Mesenchymal stem cell (in vitro differentiated cells and primary cell): ENCODE measurements around the gene VCX2.
"Not testable (repeated sequence)": the region's sequence is repeated elsewhere in the genome, so short reads cannot be mapped to it uniquely, and the experiment has no call there.

Experiments used
- DNase-seq: peaks from one replicate; pipeline ENCODE4 v3.0.0-alpha.2; 2013
- H2AFZ ChIP-seq: one replicate; pipeline ENCODE4 v1.6.1; 2013; ENCODE audit warnings: low read depth, mild to moderate bottlenecking, control low read depth, inconsistent platforms, low read length, moderate library complexity
- H2AK5ac ChIP-seq: 2 replicates; pipeline ENCODE4 v1.6.1; 2013; ENCODE audit warnings: low read length, moderate library complexity, mild to moderate bottlenecking, inconsistent platforms; ENCODE audit not compliant: severe bottlenecking
- H2BK120ac ChIP-seq: one replicate; pipeline ENCODE4 v1.6.1; 2013; ENCODE audit warnings: low read depth, mild to moderate bottlenecking, inconsistent platforms, low read length, moderate library complexity
- H2BK12ac ChIP-seq, 2 experiments: one replicate each; pipeline ENCODE4 v1.6.1; 2013; ENCODE audit warnings: inconsistent platforms in 2 of 2, low read length in 2 of 2, mild to moderate bottlenecking in 2 of 2, moderate library complexity in 2 of 2, control low read depth in 1 of 2
- H2BK15ac ChIP-seq: one replicate; pipeline ENCODE4 v1.6.1; 2013; ENCODE audit warnings: mild to moderate bottlenecking, low read depth, inconsistent platforms; ENCODE audit not compliant: poor library complexity, severe bottlenecking
- H2BK5ac ChIP-seq: 2 replicates; pipeline ENCODE4 v1.6.1; 2013; ENCODE audit warnings: low read depth, mild to moderate bottlenecking, low read length, control low read depth, inconsistent platforms; ENCODE audit not compliant: poor library complexity, severe bottlenecking
- H3K14ac ChIP-seq, 2 experiments: one replicate each; pipeline ENCODE4 v1.6.1; 2013; ENCODE audit warnings: inconsistent platforms in 2 of 2, low read length in 2 of 2, control low read depth in 1 of 2, mild to moderate bottlenecking in 1 of 2, moderate library complexity in 1 of 2
- H3K18ac ChIP-seq, 2 experiments: one replicate each; pipeline ENCODE4 v1.6.1; 2013; ENCODE audit warnings: inconsistent platforms in 2 of 2, low read length in 2 of 2, control low read depth in 1 of 2, low read depth in 1 of 2, mild to moderate bottlenecking in 1 of 2
- H3K23ac ChIP-seq, 2 experiments: one replicate each; pipeline ENCODE4 v1.6.1; 2013; ENCODE audit warnings: inconsistent platforms in 2 of 2, low read length in 2 of 2, mild to moderate bottlenecking in 2 of 2, moderate library complexity in 2 of 2, control low read depth in 1 of 2
- H3K27ac ChIP-seq: 2 replicates; pipeline ENCODE4 v1.5.1; 2013; ENCODE audit warnings: mild to moderate bottlenecking, moderate library complexity, low read length, control low read depth, inconsistent platforms; ENCODE audit not compliant: poor library complexity, severe bottlenecking
- H3K27me3 ChIP-seq, 2 experiments: 2 replicates each; pipeline versions ENCODE4 v1.6.1 to v1.7.0; 2013; ENCODE audit warnings: low read length in 2 of 2, mild to moderate bottlenecking in 2 of 2, moderate library complexity in 2 of 2, control low read depth in 1 of 2, inconsistent platforms in 1 of 2; ENCODE audit not compliant: control insufficient read depth in 1 of 2, insufficient read depth in 1 of 2
- H3K36me3 ChIP-seq, 2 experiments: 2 replicates each; pipeline versions ENCODE4 v1.6.1 to v1.7.0; 2013; ENCODE audit warnings: low read length in 2 of 2, control low read depth in 1 of 2, inconsistent platforms in 1 of 2, low read depth in 1 of 2, mild to moderate bottlenecking in 1 of 2; ENCODE audit not compliant: insufficient read depth in 2 of 2, control insufficient read depth in 1 of 2
- H3K4ac ChIP-seq, 2 experiments: one replicate each; pipeline ENCODE4 v1.6.1; 2013; ENCODE audit warnings: inconsistent platforms in 2 of 2, low read length in 2 of 2, mild to moderate bottlenecking in 2 of 2, moderate library complexity in 2 of 2, control low read depth in 1 of 2, low read depth in 1 of 2
- H3K4me1 ChIP-seq: 2 replicates; pipeline ENCODE4 v1.6.1; 2013; ENCODE audit warnings: low read depth, low read length, control low read depth; ENCODE audit not compliant: control insufficient read depth, insufficient read depth
- H3K4me2 ChIP-seq: 2 replicates; pipeline ENCODE4 v1.6.1; 2013; ENCODE audit warnings: low read length, mild to moderate bottlenecking, inconsistent platforms; ENCODE audit not compliant: poor library complexity, severe bottlenecking
- H3K4me3 ChIP-seq, 2 experiments: 2 replicates each; pipeline versions ENCODE4 v1.5.1 to v1.7.0; 2013; ENCODE audit warnings: low read length in 2 of 2, mild to moderate bottlenecking in 2 of 2, control low read depth in 1 of 2, low read depth in 1 of 2; ENCODE audit not compliant: insufficient read depth in 1 of 2
- H3K79me1 ChIP-seq: replicated peaks from 2 replicates; pipeline ENCODE4 v1.6.1; 2013; ENCODE audit warnings: mild to moderate bottlenecking, control low read depth, low read length, inconsistent platforms; ENCODE audit not compliant: poor library complexity, severe bottlenecking
- H3K9ac ChIP-seq: 2 replicates; pipeline ENCODE4 v1.7.0; 2013; ENCODE audit warnings: mild to moderate bottlenecking, low read length, moderate library complexity
- H3K9me3 ChIP-seq: 2 replicates; pipeline ENCODE4 v1.7.0; 2013; ENCODE audit warnings: mild to moderate bottlenecking, low read length; ENCODE audit not compliant: control insufficient read depth
- H4K8ac ChIP-seq: one replicate; pipeline ENCODE4 v1.6.1; 2013; ENCODE audit warnings: inconsistent platforms, mild to moderate bottlenecking, low read length, moderate library complexity
- H4K91ac ChIP-seq: one replicate; pipeline ENCODE4 v1.6.1; 2013; ENCODE audit warnings: mild to moderate bottlenecking, low read length, inconsistent platforms
- WGBS: methylation state at CpG from one replicate; pipeline ENCODE4 v1.1.7; 2013; ENCODE audit warnings: mixed read lengths; 5-methylcytosine and 5-hydroxymethylcytosine counted together

The VCX2 gene

GRCh38 chrX:8154011-8154410 lies 17.1 kb downstream of the VCX2 start:
- H2BK5ac ChIP-seq, H3K9ac ChIP-seq, H2BK12ac ChIP-seq, H3K14ac ChIP-seq, H3K18ac ChIP-seq, DNase-seq, H3K4me2 ChIP-seq, H2BK15ac ChIP-seq, H3K4ac ChIP-seq, H4K91ac ChIP-seq, H4K8ac ChIP-seq, H3K36me3 ChIP-seq, H3K79me1 ChIP-seq, H3K4me1 ChIP-seq, H3K27me3 ChIP-seq, H2AK5ac ChIP-seq, H3K4me3 ChIP-seq, H2BK120ac ChIP-seq, H3K27ac ChIP-seq, H2AFZ ChIP-seq, H3K23ac ChIP-seq: not testable (repeated sequence)
- peaks cover 19% of the 10 kb centered on the region for H3K9me3 ChIP-seq
- WGBS = 92% methylated on average over 4 of the region's 7 CpGs

- peaks cover 34% of the 10 kb centered on the region for H3K9me3 ChIP-seq
- H3K36me3 ChIP-seq = no peaks in the 10 kb centered on the region
- H3K14ac ChIP-seq = no peak overlapping the region
- no peaks in the 10 kb centered on the region for H3K4me1 ChIP-seq
- H3K27me3 ChIP-seq = no peaks in the 10 kb centered on the region
- DNase-seq = peak; percentile 41
- H2BK120ac ChIP-seq = no peak overlapping the region
- no peak overlapping the region for H3K4me3 ChIP-seq
- H2AK5ac ChIP-seq = no peak overlapping the region
- no peak overlapping the region for H4K8ac ChIP-seq
- no peak overlapping the region for H2BK5ac ChIP-seq
- no peak overlapping the region for H3K18ac ChIP-seq
- H2BK12ac ChIP-seq = no peak overlapping the region
- no peak overlapping the region for H3K23ac ChIP-seq
- H3K79me1 ChIP-seq = no peaks in the 10 kb centered on the region
- H4K91ac ChIP-seq = no peak overlapping the region
- no peak overlapping the region for H3K27ac ChIP-seq
- H2BK15ac ChIP-seq = no peak overlapping the region
- WGBS = 37% methylated on average over 3 of the region's 4 CpGs
- H3K9ac ChIP-seq = no peak overlapping the region
- H3K4ac ChIP-seq = no peak overlapping the region
- no peak overlapping the region for H3K4me2 ChIP-seq
- H2AFZ ChIP-seq = no peak overlapping the region
Measured at GRCh38 chrX:8147226-8147625, 23.8 kb downstream of the VCX2 start.

- Histone ChIP-seq H3K23ac (no peak overlapping the region), H3K27me3 (no peaks in the 10 kb centered on the region), H3K36me3 (no peaks in the 10 kb centered on the region), H2AFZ (no peak overlapping the region), H4K8ac (no peak overlapping the region), H3K27ac (no peak overlapping the region), H3K4me1 (no peaks in the 10 kb centered on the region), H2AK5ac (no peak overlapping the region), H3K79me1 (no peaks in the 10 kb centered on the region), H2BK12ac (no peak overlapping the region), H3K9me3 (peaks cover 22% of the 10 kb centered on the region), H4K91ac (no peak overlapping the region), H3K9ac (no peak overlapping the region), H3K4me2 (no peak overlapping the region), H2BK5ac (no peak overlapping the region), H2BK120ac (no peak overlapping the region), H2BK15ac (no peak overlapping the region), H3K4ac (no peak overlapping the region), H3K18ac (no peak overlapping the region), H3K14ac (no peak overlapping the region), H3K4me3 (no peak overlapping the region)
- 92% methylated on average over 10 of the region's 24 CpGs for WGBS
- no peak for DNase-seq
Measured at GRCh38 chrX:8144925-8145324, 26.1 kb downstream of the VCX2 start.

GRCh38 chrX:8141896-8142295 lies 29.2 kb downstream of the VCX2 start:
- Histone ChIP-seq H3K4me3 (no peak overlapping the region), H2BK12ac (no peak overlapping the region), H3K4ac (no peak overlapping the region), H3K9me3 (peaks cover 1% of the 10 kb centered on the region), H3K27ac (no peak overlapping the region), H2AFZ (no peak overlapping the region), H3K27me3 (no peaks in the 10 kb centered on the region), H3K4me2 (no peak overlapping the region), H3K36me3 (no peaks in the 10 kb centered on the region), H3K14ac (no peak overlapping the region), H2BK15ac (no peak overlapping the region), H2AK5ac (no peak overlapping the region), H3K4me1 (no peaks in the 10 kb centered on the region), H2BK120ac (no peak overlapping the region), H3K9ac (no peak overlapping the region), H3K23ac (no peak overlapping the region), H3K79me1 (no peaks in the 10 kb centered on the region), H2BK5ac (no peak overlapping the region), H3K18ac (no peak overlapping the region), H4K8ac (no peak overlapping the region), H4K91ac (no peak overlapping the region)
- 67% methylated on average over 1 of the region's 3 CpGs for WGBS
- no peak for DNase-seq
